GM23248 (cell line): ENCODE data around the gene CD164L2.

Experiments used
- EZH2 ChIP-seq: fragments of 200-600 bp; sonication (generic); IDR thresholded peaks from 2 replicates; pipeline ENCODE4 v1.6.1; 2018; ENCODE audit warnings: antibody characterized with exemption, mild to moderate bottlenecking; ENCODE audit not compliant: insufficient read depth, poor library complexity, severe bottlenecking
- EZH2phosphoT487 ChIP-seq: fragments of 200-600 bp; sonication (generic); IDR thresholded peaks from 2 replicates; pipeline ENCODE4 v1.6.1; 2018; ENCODE audit warnings: antibody characterized with exemption, moderate library complexity, mild to moderate bottlenecking, low read depth; ENCODE audit not compliant: insufficient read depth

- TF ChIP-seq EZH2 (no peak), EZH2phosphoT487 (no peak)
Observed at GRCh38 chr1:27397749-27398148, 14.6 kb upstream of the CD164L2 start.
